NCI-H187 (cell line): ENCODE measurements around the gene CHAT.
"Not testable (repeated sequence)": the region's sequence is repeated elsewhere in the genome, so short reads cannot be mapped to it uniquely, and the experiment has no call there.

Experiments used
- DNase-seq, 2 experiments: peaks; one replicate each; lab custom pipeline; 2025; lab: John Stamatoyannopoulos, UW

Gene CHAT

GRCh38 chr10:49653273-49653929 lies 39.6 kb downstream of the CHAT start:
- no peak for DNase-seq

- no peak for DNase-seq
Measured at GRCh38 chr10:49654036-49654693, 40.3 kb downstream of the CHAT start.

GRCh38 chr10:49655099-49655498 lies 41.3 kb downstream of the CHAT start:
- no peak for DNase-seq

GRCh38 chr10:49656845-49657493 lies 43.1 kb downstream of the CHAT start:
- no peak for DNase-seq

- no peak for DNase-seq
Measured at GRCh38 chr10:49657606-49658005, 43.8 kb downstream of the CHAT start.

- no peak for DNase-seq
Measured at GRCh38 chr10:49661140-49661856, 47.5 kb downstream of the CHAT start.

- no peak for DNase-seq
Measured at GRCh38 chr10:49662169-49662830, 48.5 kb downstream of the CHAT start.

- no peak for DNase-seq
Measured at GRCh38 chr10:49663596-49663995, 49.8 kb downstream of the CHAT start.

- DNase-seq, result no peak
Measured at GRCh38 chr10:49664006-49664841, 50.4 kb downstream of the CHAT start.

- no peak for DNase-seq
Measured at GRCh38 chr10:49664842-49665355, 51.1 kb downstream of the CHAT start.

- DNase-seq, result no peak
Measured at GRCh38 chr10:49666054-49666615, 52.3 kb downstream of the CHAT start.

GRCh38 chr10:49666685-49667084 lies 52.8 kb downstream of the CHAT start:
- no peak for DNase-seq

GRCh38 chr10:49667991-49668390 lies 54.2 kb downstream of the CHAT start:
- no peak for DNase-seq

GRCh38 chr10:49668684-49669083 lies 54.8 kb downstream of the CHAT start:
- no peak for DNase-seq

- no peak for DNase-seq
Measured at GRCh38 chr10:49678827-49679479, 65.1 kb downstream of the CHAT start.

GRCh38 chr10:49679480-49679893 lies 65.7 kb downstream of the CHAT start, which contains the start of gene C10orf53:
TSS of gene C10orf53 (plus strand) at chr10:49679651. CDS start at chr10:49679698, 47 bp downstream.
- peak in 1 of 2 experiments; percentile 27 for DNase-seq

GRCh38 chr10:49682449-49682848 lies 68.6 kb downstream of the CHAT start:
- not testable (repeated sequence) for DNase-seq

- no peak for DNase-seq
Measured at GRCh38 chr10:49682879-49683278, 69.0 kb downstream of the CHAT start.

GRCh38 chr10:49686651-49687050 lies 72.8 kb downstream of the CHAT start:
- no peak for DNase-seq
